GM12892 (cell line): Measurements from ENCODE around the gene RITA1.

Experiments used
- POLR2A ChIP-seq: IDR thresholded peaks from 2 replicates; pipeline ENCODE4 v1.6.1; 2011; ENCODE audit warnings: low read depth, low read length, control low read depth
- POLR2AphosphoS5 ChIP-seq: IDR thresholded peaks from 2 replicates; pipeline ENCODE4 v1.6.1; 2011; ENCODE audit warnings: low read depth, low read length, control low read depth
- TAF1 ChIP-seq: IDR thresholded peaks from 2 replicates; pipeline ENCODE4 v1.6.1; 2011; ENCODE audit warnings: low read depth, mild to moderate bottlenecking, control low read depth, low read length, borderline replicate concordance

GRCh38 chr12:113186033-113186365 lies 478 bp downstream of the RITA1 start:
- TF ChIP-seq POLR2AphosphoS5 (no peak), POLR2A (no peak), TAF1 (no peak)
